Prostate gland (tissue), 2 donors: Measurements from ENCODE around the gene AHNAK.
"Not testable (repeated sequence)": the region's sequence is repeated elsewhere in the genome, so short reads cannot be mapped to it uniquely, and the experiment has no call there.

Experiments
- CTCF ChIP-seq, 4 experiments: fragments of 200-600 bp in 2 of 4; fragments of 450-650 bp in 2 of 4; sonication (generic) in 2 of 4; IDR thresholded peaks; 1 replicate in 3 of 4; 2 replicates in 1 of 4; pipeline ENCODE4 v1.5.1; 2016 to 2019; ENCODE audit warnings: antibody characterized with exemption in 4 of 4, mild to moderate bottlenecking in 2 of 4, moderate library complexity in 2 of 4
- POLR2A ChIP-seq: fragments of 450-650 bp; IDR thresholded peaks from one replicate; pipeline ENCODE4 v1.6.1; 2016; ENCODE audit warnings: antibody characterized with exemption, mild to moderate bottlenecking
- POLR2AphosphoS5 ChIP-seq: sonication (generic); formaldehyde crosslinking; IDR thresholded peaks from one replicate; pipeline ENCODE4 v1.6.1; 2017; ENCODE audit warnings: antibody characterized with exemption

GRCh38 chr11:62559626-62560025 is 13.0 kb upstream of the AHNAK start:
- TF ChIP-seq CTCF (IDR thresholded peaks at IDR 0.05); POLR2A; POLR2AphosphoS5: not testable (repeated sequence)
